ENCODE results near the gene MIA. TPM values are rescaled to one million over a fixed set of nuclear protein-coding genes. Genes with fewer than 3 reads are reported as not detected.
A peak's percentile ranks its signal among the peaks of the same experiment; 100 is the strongest.
"Not testable (repeated sequence)": the region's sequence is repeated elsewhere in the genome, so short reads cannot be mapped to it uniquely, and the experiment has no call there.

Gene MIA
- polyA plus RNA-seq, 1 donor from 2014 or later, result not detected

DNA sequence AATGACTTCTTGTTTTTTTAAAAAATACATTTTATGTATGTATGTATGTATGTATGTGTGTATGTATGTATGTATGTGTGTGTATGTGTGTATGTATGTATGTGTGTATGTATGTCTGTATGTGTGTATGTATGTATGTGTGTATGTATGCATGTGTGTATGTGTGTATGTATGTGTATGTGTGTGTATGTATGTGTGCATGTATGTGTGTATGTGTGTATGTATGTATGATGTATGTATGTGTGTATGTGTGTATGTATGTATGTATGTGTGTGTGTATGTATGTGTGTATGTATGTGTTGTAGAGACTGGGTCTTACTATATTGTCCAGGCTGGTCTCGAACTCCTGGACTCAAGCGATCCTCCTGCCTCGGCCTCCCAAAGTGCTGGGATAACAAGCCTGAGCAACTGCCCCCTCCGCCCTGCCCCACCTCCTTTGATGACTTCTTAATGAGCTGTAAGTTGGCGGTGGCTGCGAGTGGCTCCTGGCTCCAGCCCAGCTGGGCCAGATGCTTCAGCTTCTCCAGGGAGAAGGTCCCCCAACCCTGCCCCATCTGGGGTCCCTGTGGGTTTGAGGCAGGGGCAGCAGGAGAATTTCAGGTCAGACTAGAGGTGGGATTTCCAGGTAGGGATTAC is 50.3 kb downstream of the MIA start:
- Mint-ChIP-seq H3K27ac (peak overlapping the region in 1 of 3 donors; percentile 37), H3K36me3 (peaks cover 23% of the 10 kb centered on the region)
- not testable (repeated sequence) for H3K4me3 Mint-ChIP-seq

GRCh38 chr19:40826312-40826698 is 51.0 kb downstream of the MIA start:
- H3K9me3 Mint-ChIP-seq, H3K27me3 Mint-ChIP-seq, H3K4me3 Mint-ChIP-seq: not testable (repeated sequence)
- Mint-ChIP-seq H3K4me1 (peaks cover 0 to 11% (median 8%) of the 10 kb centered on the region in 3 donors), H3K36me3 (peaks cover 25% of the 10 kb centered on the region), H3K27ac (peak overlapping the region in 1 of 3 donors; percentile 41)

More for the DNA sequence above, 50.3 kb downstream of the MIA start:
- peaks cover 0 to 11% (median 8%) of the 10 kb centered on the region in 3 donors for H3K4me1 Mint-ChIP-seq
- H3K9me3 Mint-ChIP-seq, H3K27me3 Mint-ChIP-seq: not testable (repeated sequence)

GRCh38 chr19:40826699-40827385 is 51.5 kb downstream of the MIA start:
- not testable (repeated sequence) for H3K9me3 Mint-ChIP-seq, H3K4me3 Mint-ChIP-seq
- H3K27ac Mint-ChIP-seq, result peak overlapping the region in 2 of 3 donors; percentile 41

More at GRCh38 chr19:40826699-40827385, 51.5 kb downstream of the MIA start:
- Mint-ChIP-seq H3K4me1 (peaks cover 0 to 11% (median 8%) of the 10 kb centered on the region in 3 donors), H3K36me3 (peaks cover 25% of the 10 kb centered on the region)
- not testable (repeated sequence) for H3K27me3 Mint-ChIP-seq

Other genes with a start within 250 kb of the MIA start
- gene SHKBP1, start 198.6 kb upstream of the MIA start, polyA plus RNA-seq, result 210 TPM
- gene LTBP4, start 174.2 kb upstream of the MIA start, polyA plus RNA-seq, result 22.1 TPM
- gene NUMBL, start 84.9 kb upstream of the MIA start, polyA plus RNA-seq, result 4.0 TPM
- gene COQ8B, start 58.6 kb upstream of the MIA start, polyA plus RNA-seq, result 24.2 TPM
- 8.8 TPM for gene ITPKC, start 58.4 kb upstream of the MIA start, polyA plus RNA-seq
- 4.9 TPM for gene ACTMAP, start 25.0 kb upstream of the MIA start, polyA plus RNA-seq
- gene SNRPA, start 24.3 kb upstream of the MIA start, polyA plus RNA-seq, result 96.4 TPM
- 141 TPM for gene RAB4B, start 2.7 kb downstream of the MIA start, polyA plus RNA-seq
- 181 TPM for gene EGLN2, start 23.7 kb downstream of the MIA start, polyA plus RNA-seq
- not detected for gene CYP2A6, start 74.9 kb downstream of the MIA start, polyA plus RNA-seq
- not detected for gene CYP2A7, start 106.7 kb downstream of the MIA start, polyA plus RNA-seq
- gene CYP2B6, start 215.8 kb downstream of the MIA start, polyA plus RNA-seq, result not detected